Measurements from ENCODE around the gene SHANK3.

Gene SHANK3

GRCh38 chr22:50700387-50701075, 27.9 kb downstream of the SHANK3 start:
- DNase-seq = no peak

GRCh38 chr22:50701076-50701419, 28.4 kb downstream of the SHANK3 start:
- no peak for DNase-seq

DNA sequence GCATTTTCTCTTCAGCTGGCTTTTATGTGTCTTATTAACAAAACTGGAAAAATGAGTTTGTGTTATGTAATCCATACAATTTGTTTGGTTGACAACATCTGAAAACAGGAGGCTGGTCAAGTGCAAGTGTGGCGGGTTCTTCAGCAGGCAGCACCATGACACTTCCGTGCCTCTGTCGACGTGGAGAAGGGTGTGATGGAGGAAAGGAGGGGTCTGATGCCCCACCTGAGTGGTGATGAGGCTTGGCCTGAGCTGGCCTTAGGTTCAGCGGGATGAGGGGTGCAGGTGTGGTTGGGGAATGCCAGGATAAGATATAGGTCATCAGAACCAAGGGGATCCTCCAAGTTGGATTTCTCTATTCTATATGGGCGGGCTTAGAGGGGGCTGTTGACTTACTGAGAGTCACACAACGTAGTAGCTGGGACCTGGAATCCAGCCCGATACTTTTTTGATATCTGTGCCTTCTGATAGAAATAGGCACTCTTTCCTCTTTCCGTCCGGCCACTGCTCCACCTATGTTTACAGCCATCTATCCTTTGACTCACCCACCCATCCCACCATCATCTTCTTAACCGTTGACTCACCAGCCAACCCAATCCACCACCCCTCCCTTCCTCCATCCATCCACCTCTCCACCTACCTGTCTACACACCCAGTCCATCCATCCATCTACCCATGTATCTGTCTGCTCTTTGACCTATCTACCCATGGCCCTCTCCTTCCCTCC, 29.0 kb downstream of the SHANK3 start:
- no peak for DNase-seq

DNA sequence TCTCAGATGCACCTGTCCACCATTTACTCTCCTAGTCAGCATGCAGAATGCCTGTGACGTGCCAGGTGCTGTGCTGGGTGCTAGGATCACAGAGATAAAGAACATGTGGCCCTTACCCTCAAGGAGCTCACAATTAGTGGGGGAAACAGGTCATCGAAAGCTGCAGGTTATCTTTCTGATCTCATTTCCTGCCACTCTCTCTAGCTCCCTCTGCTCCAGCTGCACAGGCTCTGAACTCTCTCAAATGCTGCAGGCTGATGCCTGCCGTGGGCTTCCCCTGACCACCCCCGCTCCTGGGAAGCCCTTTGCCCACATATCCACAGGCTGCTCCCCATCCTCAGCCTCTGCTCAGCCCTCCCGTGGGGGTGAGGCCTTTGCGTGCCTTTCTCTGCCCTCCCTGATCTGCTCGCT, 29.6 kb downstream of the SHANK3 start:
- no peak for DNase-seq

- no peak for DNase-seq
These were observed 30.4 kb downstream of the SHANK3 start for GRCh38 chr22:50702821-50703725.

GRCh38 chr22:50703726-50704509, 31.3 kb downstream of the SHANK3 start:
- DNase-seq = no peak

GRCh38 chr22:50704510-50705218, 32.0 kb downstream of the SHANK3 start:
- no peak for DNase-seq

DNA sequence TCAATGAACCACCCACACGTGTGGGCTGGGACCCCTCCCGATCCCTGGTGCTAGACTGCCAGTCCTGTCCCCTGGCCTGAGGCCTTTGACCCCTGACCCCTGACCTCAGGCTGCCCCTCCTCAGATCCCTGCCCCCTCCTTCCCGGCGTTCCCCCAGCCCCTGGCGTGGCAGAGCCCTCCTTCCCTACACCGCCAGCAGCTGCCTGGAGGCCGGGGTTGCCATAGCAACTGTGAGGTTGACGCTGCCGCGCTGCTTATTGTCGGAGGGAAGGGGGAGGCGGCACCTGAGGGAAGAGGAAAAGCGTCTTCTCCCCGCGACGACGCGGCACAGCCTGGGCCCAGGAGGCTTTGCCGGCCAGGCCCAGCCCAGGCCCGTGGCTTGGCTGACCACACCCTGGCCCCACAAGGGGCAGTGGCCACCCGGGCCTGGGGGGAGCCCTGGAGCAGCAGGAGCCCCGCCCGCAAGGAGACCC, 32.6 kb downstream of the SHANK3 start:
- DNase-seq = no peak

- no peak for DNase-seq
These were observed 33.3 kb downstream of the SHANK3 start for GRCh38 chr22:50705851-50706351.

- no peak for DNase-seq
These were observed 34.0 kb downstream of the SHANK3 start for GRCh38 chr22:50706481-50707125.

GRCh38 chr22:50708474-50708873, 35.9 kb downstream of the SHANK3 start:
- DNase-seq = no peak

GRCh38 chr22:50708996-50709395, 36.4 kb downstream of the SHANK3 start:
- no peak for DNase-seq

DNA sequence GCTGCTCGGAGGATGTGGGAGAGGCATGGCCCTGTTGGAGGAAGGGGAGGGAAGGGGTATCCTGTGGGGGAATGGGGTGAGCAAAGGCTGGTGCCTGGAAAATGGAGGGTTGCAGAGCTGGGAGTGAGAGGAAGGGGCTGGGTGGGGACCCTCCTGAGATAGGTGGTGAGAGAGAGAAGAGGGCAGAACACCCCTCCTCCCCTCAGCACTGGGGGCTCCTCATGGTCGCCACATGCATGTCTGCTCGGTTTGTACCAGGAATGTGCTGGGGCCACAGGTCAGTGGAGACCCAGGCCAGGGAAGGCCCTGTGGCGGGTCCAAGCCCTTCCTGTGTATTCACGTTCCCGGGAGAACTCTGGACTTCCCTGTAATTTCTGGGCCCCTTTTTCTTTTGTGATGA, 37.6 kb downstream of the SHANK3 start:
- no peak for DNase-seq

DNA sequence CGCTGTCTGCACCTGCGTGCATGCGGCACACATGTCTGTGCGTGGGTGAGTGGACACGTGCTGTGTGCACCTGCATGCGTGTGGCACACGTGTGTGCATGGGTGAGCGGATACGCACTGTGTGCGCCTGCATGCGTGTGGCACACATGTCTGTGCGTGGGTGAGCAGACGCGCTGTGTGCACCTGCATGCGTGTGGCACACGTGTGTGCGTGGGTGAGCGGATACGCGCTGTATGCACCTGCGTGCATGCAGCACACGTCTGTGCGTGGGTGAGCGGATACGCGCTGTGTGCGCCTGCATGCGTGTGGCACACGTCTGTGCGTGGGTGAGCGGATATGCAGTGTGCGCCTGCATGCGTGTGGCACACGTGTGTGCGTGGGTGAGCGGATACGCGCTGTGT, 38.3 kb downstream of the SHANK3 start:
- DNase-seq = no peak

GRCh38 chr22:50711446-50712340, 39.1 kb downstream of the SHANK3 start:
- DNase-seq = no peak

GRCh38 chr22:50712341-50713007, 39.9 kb downstream of the SHANK3 start:
- DNase-seq = no peak

- DNase-seq = no peak
These were observed 40.4 kb downstream of the SHANK3 start for GRCh38 chr22:50713008-50713385.

GRCh38 chr22:50713571-50714056, 41.0 kb downstream of the SHANK3 start:
- no peak for DNase-seq

GRCh38 chr22:50714150-50714549, 41.5 kb downstream of the SHANK3 start:
- no peak for DNase-seq
